ENCODE measurements around the gene SORT1. TPM values are rescaled to one million over a fixed set of nuclear protein-coding genes. Genes with fewer than 3 reads are reported as not detected.

SORT1 gene
- polyA plus RNA-seq, 3 donors: 21.3 to 41.1 (median 35.3) TPM

DNA sequence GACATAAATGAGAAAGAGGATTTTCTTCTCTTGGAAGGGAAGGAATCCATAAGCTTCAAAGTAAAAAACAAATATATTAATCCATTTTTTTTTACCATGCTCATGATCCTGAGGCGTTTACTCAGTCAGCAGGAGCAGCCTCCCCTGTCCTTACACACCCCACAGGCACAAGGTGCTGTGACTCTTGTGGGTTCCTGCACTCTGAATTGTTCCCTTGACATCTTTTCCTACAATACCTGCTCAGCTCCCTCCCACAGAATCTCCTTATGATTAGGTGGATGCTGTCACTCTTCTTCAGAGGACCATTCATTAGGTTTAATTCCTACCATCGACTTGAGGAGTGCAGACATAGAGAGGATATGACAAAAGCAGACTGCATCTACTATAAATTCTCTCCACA is 104.7 kb downstream of the SORT1 start:
- no peak overlapping the region for H3K4me3 ChIP-seq (replicated peaks in 1 of 3; ENCODE audit: low read depth in 2 of 3, low read length in 3 of 3)
- no peaks in the 10 kb centered on the region for H3K36me3 Mint-ChIP-seq
- no peak overlapping the region for H3K27ac Mint-ChIP-seq
- WGBS (ENCODE audit: insufficient coverage): 100% methylated on average over 1 of the region's 2 CpGs
- no peaks in the 10 kb centered on the region for H3K9me3 ChIP-seq (replicated peaks in 1 of 2; ENCODE audit: control insufficient read depth in 1 of 2, insufficient read depth in 1 of 2, low read length in 2 of 2)
- no peaks in the 10 kb centered on the region for H3K79me2 ChIP-seq (ENCODE audit: insufficient read depth, low read length)
- no peak overlapping the region for H3K9ac ChIP-seq (ENCODE audit: insufficient read depth, low read length, poor library complexity, severe bottlenecking)
- H3K27me3 Mint-ChIP-seq (ENCODE audit: low read depth in 3 of 3): peaks cover 0 to 5% (median 4%) of the 10 kb centered on the region in 3 donors
- DNase-seq: no peak
- H3K4me3 Mint-ChIP-seq: no peak overlapping the region
- H2AFZ ChIP-seq (ENCODE audit: insufficient read depth, low read depth, low read length, poor library complexity, severe bottlenecking): no peak overlapping the region
- H3K4me1 ChIP-seq (ENCODE audit: control insufficient read depth in 1 of 2, insufficient read depth in 2 of 2, low read length in 2 of 2): peaks cover 36 to 38% of the 10 kb centered on the region in 2 donors
- no peaks in the 10 kb centered on the region for H3K27me3 ChIP-seq (ENCODE audit: control insufficient read depth in 2 of 2, insufficient read depth in 2 of 2, low read length in 2 of 2)
- no peak overlapping the region for H3K27ac ChIP-seq (ENCODE audit: low read depth in 1 of 2, low read length in 2 of 2)
- no peaks in the 10 kb centered on the region for H3K36me3 ChIP-seq (replicated peaks in 1 of 2; ENCODE audit: control insufficient read depth in 1 of 2, insufficient read depth in 2 of 2, low read length in 2 of 2)
- peaks cover 41% of the 10 kb centered on the region for H3K4me1 Mint-ChIP-seq
- intact Hi-C loops (cut with micrococcal nuclease): no loop called here
- H4K20me1 ChIP-seq (ENCODE audit: insufficient read depth, low read length): no peaks in the 10 kb centered on the region
- peaks cover 0 to 2% (median 0%) of the 10 kb centered on the region in 7 donors for H3K9me3 Mint-ChIP-seq
- H3K4me2 ChIP-seq (replicated peaks; ENCODE audit: extremely low read depth, low read length, poor library complexity, severe bottlenecking): no peak overlapping the region
- TF ChIP-seq, protein P1, sequence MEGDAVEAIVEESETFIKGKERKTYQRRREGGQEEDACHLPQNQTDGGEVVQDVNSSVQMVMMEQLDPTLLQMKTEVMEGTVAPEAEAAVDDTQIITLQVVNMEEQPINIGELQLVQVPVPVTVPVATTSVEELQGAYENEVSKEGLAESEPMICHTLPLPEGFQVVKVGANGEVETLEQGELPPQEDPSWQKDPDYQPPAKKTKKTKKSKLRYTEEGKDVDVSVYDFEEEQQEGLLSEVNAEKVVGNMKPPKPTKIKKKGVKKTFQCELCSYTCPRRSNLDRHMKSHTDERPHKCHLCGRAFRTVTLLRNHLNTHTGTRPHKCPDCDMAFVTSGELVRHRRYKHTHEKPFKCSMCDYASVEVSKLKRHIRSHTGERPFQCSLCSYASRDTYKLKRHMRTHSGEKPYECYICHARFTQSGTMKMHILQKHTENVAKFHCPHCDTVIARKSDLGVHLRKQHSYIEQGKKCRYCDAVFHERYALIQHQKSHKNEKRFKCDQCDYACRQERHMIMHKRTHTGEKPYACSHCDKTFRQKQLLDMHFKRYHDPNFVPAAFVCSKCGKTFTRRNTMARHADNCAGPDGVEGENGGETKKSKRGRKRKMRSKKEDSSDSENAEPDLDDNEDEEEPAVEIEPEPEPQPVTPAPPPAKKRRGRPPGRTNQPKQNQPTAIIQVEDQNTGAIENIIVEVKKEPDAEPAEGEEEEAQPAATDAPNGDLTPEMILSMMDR (IDR thresholded peaks at IDR 0.05): no peak

DNA sequence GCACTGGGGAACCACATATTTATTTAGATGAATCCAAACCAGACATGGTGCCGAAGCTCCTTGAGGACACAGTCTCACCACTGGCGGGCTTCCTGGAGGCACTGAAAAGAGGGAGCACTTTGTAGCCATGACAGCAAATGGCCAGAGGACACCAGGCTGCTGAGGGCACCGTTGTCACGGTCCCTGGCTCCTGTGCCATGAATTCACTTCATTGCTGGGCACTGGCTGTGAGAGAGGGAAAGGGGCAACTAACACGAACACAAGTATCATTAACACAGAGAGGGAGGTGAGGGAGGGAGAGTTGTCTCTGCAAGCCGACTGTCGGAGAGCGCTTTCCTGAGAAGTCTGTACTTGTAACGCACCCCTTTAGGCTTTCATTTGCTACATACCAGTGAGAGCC is 105.4 kb downstream of the SORT1 start:
- no peaks in the 10 kb centered on the region for H3K36me3 Mint-ChIP-seq

More for the DNA sequence above, 105.4 kb downstream of the SORT1 start:
- Mint-ChIP-seq H3K4me3 (no peak overlapping the region), H3K27ac (peak overlapping the region in 2 of 7 donors; percentile 17 to 37), H3K4me1 (peaks cover 41% of the 10 kb centered on the region), H3K9me3 (peaks cover 0 to 2% (median 0%) of the 10 kb centered on the region in 7 donors), H3K27me3 (ENCODE audit: low read depth in 3 of 3) (peaks cover 0 to 3% (median 2%) of the 10 kb centered on the region in 3 donors)
- Histone ChIP-seq H4K20me1 (ENCODE audit: insufficient read depth, low read length) (no peaks in the 10 kb centered on the region), H3K4me3 (replicated peaks in 1 of 3; ENCODE audit: low read depth in 2 of 3, low read length in 3 of 3) (no peak overlapping the region), H3K9me3 (replicated peaks in 1 of 2; ENCODE audit: control insufficient read depth in 1 of 2, insufficient read depth in 1 of 2, low read length in 2 of 2) (no peaks in the 10 kb centered on the region), H2AFZ (ENCODE audit: insufficient read depth, low read depth, low read length, poor library complexity, severe bottlenecking) (no peak overlapping the region), H3K79me2 (ENCODE audit: insufficient read depth, low read length) (no peaks in the 10 kb centered on the region), H3K4me2 (replicated peaks; ENCODE audit: extremely low read depth, low read length, poor library complexity, severe bottlenecking) (no peak overlapping the region), H3K27me3 (ENCODE audit: control insufficient read depth in 2 of 2, insufficient read depth in 2 of 2, low read length in 2 of 2) (no peaks in the 10 kb centered on the region), H3K36me3 (replicated peaks in 1 of 2; ENCODE audit: control insufficient read depth in 1 of 2, insufficient read depth in 2 of 2, low read length in 2 of 2) (no peaks in the 10 kb centered on the region), H3K9ac (ENCODE audit: insufficient read depth, low read length, poor library complexity, severe bottlenecking) (no peak overlapping the region), H3K27ac (ENCODE audit: low read depth in 1 of 2, low read length in 2 of 2) (no peak overlapping the region), H3K4me1 (ENCODE audit: control insufficient read depth in 1 of 2, insufficient read depth in 2 of 2, low read length in 2 of 2) (peaks cover 36 to 38% of the 10 kb centered on the region in 2 donors)
- DNase-seq: no peak
- 95% methylated on average over 2 of the region's 9 CpGs for WGBS (ENCODE audit: insufficient coverage)
- intact Hi-C loops (cut with micrococcal nuclease): no loop called here
- TF ChIP-seq, protein P1 (IDR thresholded peaks at IDR 0.05): no peak
